Stomach (tissue), 4 donors: ENCODE measurements around the gene KLHL29.

Experiments used
- CTCF ChIP-seq, 7 experiments: fragments of 450-650 bp in 4 of 7; fragments of 200-600 bp in 3 of 7; sonication (generic) in 3 of 7; IDR thresholded peaks; one replicate each; pipeline ENCODE4 v1.5.1; 2016 to 2019; ENCODE audit warnings: antibody characterized with exemption in 7 of 7, control low read depth in 2 of 7, mild to moderate bottlenecking in 1 of 7
- EP300 ChIP-seq: sonication (generic); formaldehyde crosslinking; IDR thresholded peaks from one replicate; pipeline ENCODE4 v1.6.1; 2017; ENCODE audit warnings: antibody characterized with exemption
- POLR2AphosphoS5 ChIP-seq, 3 donors: sonication (generic); formaldehyde crosslinking; IDR thresholded peaks; one replicate each; pipeline ENCODE4 v1.6.1; 2016; ENCODE audit warnings: antibody characterized with exemption in 3 of 3

- TF ChIP-seq EP300: no peak
- TF ChIP-seq CTCF (IDR thresholded peaks at IDR 0.05): no peak
- TF ChIP-seq POLR2AphosphoS5 (IDR thresholded peaks at IDR 0.05): no peak
Measured at GRCh38 chr2:23695214-23695889, 310.4 kb downstream of the KLHL29 start.
